Measurements from ENCODE around the gene SPEN.

SPEN gene

DNA sequence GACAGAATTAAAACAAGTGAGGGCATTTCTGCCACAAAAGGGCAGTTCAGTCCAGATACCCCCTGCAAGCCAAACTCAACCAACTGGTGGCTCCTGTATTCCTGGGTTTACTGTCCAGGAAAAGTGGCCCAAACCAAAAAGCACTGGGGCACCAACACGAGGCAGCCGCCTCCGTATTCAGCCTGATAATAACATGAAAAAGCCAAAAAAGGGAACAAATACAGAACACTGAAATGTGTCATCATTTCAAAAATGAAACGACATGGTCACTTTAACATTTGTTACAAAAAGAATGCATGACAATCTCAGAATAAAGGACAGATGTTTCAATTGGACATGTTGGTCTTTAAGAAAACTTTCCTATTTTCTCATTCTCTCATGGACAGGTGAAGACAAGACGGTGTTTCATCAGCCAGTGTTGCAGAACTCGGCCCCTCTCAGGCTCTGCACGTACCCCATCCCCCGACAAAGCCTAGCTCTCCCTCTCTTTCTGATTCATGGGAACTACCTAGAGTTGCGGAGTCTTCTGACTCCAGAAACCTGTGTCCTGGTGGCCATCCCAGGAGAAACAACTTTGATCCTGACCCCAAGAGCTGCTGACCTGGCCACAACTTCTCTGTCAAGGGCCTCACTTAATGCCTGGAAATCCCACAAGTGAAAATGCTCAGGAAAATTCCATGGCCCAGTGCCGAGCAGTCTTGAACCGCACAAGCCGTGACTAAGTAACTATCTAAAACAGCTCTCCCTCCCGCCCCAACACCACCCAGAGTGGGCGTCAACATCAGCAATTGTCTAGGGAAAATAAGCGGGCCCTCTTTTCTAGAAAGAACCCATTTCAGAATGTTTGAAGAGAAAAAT lies 101.3 kb downstream of the SPEN start:
- no peak for DNase-seq (ENCODE audit: low read depth)

DNA sequence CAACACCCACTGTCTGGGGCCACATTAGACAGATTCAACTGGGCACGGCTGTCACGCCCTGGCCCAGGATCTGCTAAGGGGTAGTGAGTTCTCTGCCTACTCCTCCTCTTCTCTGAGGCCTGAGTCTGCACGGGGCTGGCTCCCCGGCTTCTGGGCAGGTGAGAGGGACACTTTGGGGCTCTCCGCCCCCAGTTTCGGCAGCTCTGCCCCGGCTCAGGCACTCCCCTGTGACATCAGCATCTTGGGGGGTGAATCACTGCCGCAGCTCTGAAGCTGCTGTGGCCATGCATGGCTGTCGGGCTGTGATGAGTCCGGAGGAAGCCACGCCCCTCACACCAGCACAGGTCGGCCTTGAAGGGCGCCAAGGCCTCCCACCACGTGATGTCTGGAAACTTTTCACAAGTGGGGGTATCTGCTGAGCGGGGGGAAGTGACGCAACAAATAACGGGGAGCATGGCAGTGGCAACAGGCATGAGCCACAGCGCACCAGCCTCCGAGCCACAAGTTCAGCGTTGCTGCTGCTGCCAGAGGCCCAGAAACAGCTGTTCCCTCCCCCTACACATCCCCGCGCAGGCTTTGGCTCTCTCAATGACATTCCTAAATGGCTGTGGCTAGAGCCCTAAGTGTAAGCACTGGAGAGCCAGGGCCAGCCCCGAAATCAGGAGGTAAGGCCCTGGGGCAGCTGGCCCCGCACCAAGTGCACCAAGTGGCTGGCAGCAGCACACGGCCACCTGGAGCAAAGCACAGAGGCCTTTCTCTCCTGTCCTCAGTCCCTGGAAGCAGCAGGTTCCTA lies 102.1 kb downstream of the SPEN start:
- peak; percentile 83 for DNase-seq (ENCODE audit: low read depth)

DNA sequence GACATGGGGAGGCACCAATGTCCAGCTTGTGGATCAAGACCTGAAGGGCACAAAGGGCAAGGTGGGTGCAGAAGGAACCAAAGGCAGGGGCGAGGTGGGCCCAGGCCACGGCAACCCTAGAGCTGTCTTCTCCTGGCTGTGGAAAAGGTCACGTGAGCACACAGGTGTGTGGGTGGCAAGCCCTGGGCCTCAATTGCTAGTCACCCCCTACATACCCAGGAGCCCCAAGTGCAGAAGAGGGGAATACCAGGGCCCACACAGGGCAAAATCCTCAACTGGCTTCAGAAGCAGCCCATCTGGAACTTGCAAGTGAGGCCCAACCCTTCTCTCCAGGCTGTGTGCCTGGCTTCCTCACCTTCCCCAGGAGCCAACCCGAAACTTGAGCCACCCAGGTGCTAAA lies 102.8 kb downstream of the SPEN start:
- DNase-seq (ENCODE audit: low read depth): peak; percentile 53

DNA sequence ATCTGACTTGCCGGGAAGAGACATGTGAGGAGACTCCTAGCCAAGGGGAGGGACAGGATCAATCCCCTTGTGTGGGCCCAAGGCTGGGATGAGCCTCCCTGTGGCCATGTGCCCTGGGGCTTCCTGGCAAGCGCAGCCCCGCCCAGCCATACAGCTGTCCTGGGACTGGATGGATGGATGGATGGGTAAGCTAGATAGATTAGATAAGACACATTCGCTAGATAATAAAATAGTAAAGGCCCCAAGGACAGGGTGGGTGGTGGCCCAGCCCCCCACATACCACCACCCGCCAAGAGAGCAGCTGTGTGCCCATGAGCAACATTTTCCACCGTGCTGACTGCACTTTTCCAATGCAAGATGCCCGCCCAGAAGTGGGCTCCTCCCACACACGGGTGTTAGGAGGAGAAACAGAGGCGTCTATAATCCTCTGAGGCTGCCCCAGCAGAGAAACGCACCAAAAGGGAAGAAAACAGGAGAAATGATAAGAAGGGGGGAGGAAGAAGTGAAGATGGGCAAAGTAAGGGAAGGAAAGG lies 103.3 kb downstream of the SPEN start:
- peak; percentile 85 for DNase-seq (ENCODE audit: low read depth)

DNA sequence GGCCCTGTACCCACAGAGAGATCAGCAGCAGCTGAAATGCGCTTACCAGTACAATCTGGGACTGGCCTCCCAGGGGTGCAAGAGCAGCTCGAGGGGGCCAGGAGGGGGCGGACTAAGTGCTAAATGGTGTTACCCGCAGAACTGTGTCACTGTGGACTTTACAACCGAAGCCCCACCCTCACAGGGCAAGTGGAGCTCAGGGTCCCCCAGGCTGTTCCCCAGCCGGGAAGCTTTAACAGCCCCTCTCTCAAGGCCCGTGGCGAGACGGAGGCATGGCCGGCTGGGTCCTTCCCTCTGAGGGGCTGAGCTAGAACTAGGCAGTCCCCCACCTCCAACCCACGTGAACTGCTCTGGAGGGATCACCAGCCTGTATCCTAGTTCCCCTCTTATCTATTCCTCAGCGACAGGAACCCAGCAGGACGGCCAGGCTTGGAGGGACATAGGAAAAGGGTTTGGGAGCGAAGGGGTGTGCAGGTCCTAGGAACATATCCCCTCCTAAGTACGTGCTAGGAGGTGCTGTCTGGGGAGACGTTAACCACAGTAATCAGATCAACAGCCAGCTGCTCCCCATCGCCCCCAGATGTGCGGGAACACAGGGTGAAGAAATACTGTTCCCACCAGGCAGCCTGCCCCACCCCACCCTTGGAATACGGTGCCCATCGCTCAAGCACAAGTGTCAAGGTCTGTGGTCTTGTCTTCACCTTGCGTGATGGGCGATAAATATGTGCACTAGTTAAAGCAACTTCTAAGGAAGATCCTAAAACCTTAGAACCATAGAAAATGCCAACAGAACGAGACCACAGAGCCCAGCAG lies 104.0 kb downstream of the SPEN start:
- DNase-seq (ENCODE audit: low read depth): peak; percentile 43

DNA sequence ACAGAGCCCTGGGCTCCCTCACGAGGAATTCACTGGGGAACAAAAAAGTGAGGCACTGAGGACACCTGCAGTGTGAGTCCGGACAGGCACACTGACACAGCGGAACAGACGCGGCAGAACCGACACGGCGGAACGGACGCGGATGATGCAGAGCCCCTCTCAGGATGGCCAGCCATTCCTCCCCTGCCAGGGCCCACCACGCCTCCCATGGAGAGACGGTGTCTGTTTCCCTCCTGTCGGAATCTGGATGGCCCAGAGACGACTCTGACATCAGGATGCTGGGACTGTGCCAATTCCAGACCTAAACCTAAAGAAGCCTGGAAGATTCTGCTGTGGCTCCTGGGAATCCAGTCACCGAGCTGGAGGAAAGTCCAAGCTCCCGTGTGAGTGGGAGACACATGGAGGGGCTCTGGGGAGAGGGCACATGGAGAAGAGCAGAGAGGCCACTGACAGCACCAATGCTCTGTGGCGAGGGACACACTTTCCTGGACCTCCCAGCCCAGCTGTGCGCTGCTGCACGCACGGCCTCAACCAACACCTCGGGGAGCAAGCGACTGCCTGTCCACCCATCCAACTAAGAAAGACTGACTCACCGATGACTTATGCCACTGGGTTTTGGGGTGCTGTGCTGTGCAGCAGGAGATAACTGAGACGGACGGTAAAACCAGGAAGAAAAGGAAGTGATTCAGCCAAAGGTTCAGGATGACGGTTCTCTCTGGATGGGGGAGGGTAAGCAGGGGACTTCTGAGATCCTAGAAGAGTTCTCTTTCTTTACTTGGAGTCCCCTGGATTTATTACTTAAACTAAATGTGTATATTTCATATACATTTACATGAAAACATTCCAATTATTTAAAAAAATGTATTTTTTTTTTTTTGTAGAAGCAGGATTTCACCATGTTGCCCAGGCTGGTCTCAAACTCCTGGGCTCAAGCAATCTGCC lies 105.1 kb downstream of the SPEN start:
- peak; percentile 28 for DNase-seq (ENCODE audit: low read depth)

DNA sequence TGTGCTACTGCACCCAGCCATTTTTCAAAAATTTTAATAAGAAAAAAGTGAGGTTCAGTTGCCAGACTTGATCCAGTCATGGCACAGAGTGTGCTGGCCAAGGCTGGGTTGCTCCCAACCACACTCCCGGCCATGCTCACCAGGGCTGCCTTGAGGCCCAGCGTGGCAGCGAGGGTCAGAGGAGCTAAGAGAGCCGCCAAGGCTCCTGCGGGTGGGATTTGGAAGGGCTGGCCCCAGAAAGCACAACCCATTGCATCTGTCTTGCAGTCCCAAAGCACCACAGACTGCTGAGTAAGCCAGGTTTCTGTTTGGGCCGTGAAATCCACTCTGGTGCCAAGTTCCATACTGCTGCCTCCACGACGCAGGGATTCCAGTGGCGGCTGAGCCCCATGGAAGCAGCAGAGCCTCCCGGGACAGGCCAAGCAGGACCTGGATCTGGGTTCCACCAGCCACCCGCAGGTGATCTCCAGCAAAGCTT lies 105.8 kb downstream of the SPEN start:
- no peak for DNase-seq (ENCODE audit: low read depth)

DNA sequence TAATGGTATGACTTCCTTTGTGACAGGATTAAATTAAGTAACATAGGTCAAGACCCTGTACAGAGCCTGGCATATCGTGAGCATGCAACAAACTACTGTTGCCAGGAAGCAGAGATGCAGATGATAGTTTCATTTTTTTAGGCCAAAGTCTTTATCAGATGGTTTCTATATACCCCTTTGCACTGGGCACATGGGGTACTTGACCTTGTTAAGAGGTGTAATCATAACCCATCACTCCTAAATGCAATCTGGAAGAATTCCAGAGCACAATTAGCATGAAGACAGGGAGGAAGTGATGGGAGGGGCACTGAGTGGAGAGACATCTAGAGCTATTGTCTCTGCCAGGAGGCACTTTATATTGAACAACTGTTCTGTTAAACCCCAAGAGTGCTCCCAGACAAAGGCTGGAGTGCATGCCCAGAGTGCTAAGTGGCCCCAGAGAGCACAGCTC lies 106.3 kb downstream of the SPEN start:
- DNase-seq (ENCODE audit: low read depth): no peak

DNA sequence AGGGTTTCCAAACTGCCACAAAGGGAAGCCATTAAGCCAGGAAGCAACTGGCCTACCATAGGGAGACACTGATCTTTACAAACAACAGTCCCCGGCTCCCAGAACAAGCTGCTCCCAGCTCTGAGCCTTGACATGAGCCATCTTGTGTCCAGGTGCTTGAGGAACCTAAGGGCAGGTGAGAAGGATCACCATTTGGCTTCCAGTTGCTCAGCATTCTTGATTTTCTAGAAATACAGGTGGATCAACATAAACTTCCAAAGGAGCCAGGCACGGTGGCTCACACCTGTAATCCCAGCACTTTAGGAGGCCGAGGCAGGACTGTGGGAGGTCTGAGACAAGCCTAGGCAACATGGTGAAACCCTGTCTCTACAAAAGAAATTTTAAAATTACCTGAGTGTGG lies 106.8 kb downstream of the SPEN start:
- no peak for DNase-seq (ENCODE audit: low read depth)

DNA sequence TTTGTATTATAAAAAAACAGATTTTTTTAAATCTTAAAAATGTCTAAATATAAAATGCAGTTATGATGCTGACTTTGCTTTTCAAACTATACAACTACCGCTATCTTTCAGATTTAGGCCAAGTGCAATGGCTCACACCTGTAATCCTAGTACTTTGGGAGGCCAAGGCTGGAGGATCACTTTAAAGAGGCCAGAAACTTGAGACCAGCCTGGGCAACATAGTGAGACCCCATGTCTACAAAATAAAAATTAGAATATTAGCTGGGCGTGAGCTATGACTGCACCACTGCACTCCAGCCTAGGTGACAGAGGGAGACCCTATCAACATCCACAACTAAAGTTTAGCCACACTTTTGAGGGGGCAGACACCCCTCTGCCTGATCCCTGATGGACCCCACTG lies 108.0 kb downstream of the SPEN start:
- no peak for DNase-seq (ENCODE audit: low read depth)

DNA sequence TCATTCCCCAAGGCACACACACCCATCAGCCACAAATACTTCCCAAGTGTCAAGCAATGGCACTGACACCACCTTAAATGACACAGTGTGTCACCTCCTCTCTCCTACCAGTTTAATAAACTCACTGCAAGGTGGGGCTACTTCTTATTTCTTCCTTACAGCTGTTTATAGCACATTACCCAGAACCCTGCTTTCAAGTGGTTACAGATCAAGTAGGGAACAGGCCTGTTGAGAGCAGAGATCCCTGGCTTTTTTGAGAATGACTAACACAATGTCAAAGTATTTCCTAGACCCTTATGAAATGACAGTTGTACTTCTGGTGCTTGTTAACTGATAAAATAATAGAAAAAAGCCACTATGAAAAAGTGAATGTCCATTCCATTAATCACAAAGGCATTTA lies 108.6 kb downstream of the SPEN start:
- no peak for DNase-seq (ENCODE audit: low read depth)

DNA sequence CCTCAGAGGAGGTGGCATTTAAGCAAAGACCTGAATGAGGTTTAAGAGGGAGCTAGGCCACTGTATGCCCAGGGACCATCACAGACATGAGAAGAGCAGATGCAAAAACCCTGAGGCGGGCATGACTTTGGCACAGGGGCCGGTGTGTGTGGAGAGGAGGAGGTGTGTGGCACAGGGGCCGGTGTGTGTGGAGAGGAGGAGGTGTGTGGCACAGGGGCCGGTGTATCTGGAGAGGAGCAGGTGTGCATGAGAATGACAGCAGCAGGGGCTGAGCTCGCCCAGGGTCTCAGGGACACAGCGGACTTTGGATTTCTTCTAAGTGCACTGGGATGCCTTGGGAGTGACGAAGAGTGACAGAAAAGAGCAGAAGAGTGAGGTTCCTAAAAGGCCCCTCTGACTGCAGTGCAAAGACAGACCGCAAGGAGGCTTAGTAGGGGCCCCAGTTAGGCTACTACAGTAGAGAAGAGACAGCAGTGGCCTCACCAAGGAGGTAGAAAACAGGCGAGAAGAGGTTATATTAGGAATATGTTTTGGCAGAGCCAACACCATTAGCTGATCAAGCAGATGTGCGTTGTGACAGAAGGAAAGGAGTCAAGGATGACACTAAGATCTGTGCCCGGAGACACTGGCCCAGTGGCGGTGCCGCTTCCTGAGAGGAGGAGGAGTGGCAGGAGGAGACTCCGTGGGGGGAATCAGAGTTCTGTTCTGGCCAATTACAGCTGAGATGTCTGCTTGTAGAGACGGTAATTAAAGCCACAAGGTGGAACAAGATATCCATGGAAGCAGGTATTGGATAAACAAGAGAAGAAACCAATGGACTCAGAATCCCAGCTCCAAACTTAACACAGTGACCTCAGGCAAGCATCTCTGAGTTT lies 110.0 kb downstream of the SPEN start:
- DNase-seq (ENCODE audit: low read depth): no peak

DNA sequence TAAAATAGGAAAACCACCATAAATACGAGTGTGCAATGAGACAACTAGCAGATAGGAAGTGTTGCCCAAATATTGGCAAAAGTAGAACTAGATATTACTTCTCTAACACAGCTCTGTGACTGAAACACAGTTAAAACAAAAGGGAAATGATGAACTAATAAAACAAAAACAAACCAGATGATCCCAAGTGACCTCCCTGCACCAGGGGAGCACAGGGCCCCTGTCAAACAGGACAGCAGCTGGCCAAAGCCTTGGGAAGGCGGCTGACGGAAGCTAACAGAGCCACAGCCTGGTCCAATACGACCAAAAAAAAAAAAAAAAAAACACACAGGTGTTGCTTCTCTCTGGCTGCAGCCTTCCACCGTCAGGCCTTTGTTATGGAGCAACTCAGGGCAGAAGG lies 110.6 kb downstream of the SPEN start:
- no peak for DNase-seq (ENCODE audit: low read depth)

DNA sequence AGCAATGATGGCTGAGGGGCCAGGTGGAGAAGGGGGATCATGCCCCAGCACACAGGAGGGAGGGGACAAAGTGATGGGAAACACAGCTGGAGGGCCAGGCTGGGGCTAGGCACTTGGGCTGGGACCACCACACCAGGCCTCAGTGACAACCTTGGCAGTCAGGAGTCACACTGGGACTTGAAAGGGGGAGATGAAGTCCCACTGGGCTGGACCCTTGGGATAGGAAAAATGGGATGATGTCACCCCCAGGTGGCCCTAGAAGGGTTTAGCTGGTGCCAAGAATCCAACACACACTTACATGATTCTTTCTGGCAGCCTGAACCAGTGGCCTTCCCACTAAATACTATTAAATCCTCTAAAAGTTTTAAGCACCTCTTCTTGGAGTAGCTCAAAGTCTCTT lies 111.3 kb downstream of the SPEN start:
- DNase-seq (ENCODE audit: low read depth): no peak

DNA sequence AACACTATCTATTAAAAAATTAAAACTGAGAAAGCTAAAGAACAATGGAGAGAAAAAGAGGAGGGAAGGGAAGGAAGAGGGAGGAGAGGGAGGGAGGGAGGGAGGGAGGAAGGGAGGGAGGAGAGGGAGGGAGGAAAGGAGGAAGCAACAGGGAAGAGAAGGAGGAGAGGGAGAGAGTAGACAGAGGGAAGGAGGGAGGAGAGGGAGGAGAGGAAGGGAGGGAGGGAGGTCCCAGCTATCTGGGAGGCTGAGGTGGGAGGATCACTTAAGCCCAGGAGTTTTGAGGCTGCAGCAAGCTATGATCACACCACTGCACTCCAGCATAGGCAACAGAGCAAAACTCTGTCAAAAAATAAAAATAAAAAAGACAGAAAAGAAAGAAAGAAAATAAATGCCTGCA lies 111.9 kb downstream of the SPEN start:
- DNase-seq (ENCODE audit: low read depth): no peak

DNA sequence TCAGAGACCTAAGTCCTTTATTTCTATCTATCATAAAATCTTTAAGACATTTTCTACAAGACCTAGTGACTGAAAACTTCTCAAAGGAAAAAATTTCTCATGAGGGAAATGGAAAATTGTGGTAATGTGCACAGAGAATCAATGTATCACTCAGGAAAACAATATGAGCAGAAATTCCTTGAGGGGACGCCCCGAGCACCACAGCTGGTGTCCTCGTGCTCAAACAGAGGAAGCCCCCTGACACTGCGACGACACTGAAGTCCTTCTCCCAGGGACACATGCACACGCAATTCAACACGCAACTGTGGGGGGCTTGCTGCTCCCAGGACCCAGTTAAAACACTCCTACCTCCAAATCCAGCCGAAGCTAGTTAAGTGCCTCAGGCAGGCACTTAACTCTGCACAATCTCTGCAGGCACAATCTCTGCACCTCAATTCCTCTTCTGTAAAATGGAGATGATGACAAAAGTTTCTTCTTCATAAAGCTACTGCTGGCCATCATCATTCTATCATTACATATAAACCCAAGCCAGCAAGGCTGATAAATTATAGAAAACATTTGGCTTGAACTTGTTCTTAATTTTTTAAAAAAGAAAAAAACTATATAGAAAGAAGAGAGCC lies 112.4 kb downstream of the SPEN start:
- DNase-seq (ENCODE audit: low read depth): peak; percentile 39

DNA sequence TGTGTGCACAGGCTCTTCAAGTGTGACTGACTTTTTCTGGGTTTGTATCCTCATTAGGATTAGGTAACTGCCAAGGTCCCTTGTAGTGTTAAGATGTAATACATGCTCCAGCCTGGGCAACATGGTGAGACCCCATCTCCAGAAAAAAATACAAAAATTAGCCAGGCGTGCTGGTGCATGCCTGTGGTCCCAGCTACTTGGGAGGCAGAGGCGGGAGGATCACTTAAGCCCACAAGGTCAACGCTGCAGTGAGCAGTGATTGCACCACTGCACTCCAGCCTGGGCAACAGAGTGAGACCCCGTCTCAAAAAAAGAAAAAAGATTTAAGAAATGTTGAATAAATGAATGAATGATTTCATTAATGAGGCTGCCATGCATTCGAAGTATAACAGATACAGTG lies 113.3 kb downstream of the SPEN start:
- no peak for DNase-seq (ENCODE audit: low read depth)

DNA sequence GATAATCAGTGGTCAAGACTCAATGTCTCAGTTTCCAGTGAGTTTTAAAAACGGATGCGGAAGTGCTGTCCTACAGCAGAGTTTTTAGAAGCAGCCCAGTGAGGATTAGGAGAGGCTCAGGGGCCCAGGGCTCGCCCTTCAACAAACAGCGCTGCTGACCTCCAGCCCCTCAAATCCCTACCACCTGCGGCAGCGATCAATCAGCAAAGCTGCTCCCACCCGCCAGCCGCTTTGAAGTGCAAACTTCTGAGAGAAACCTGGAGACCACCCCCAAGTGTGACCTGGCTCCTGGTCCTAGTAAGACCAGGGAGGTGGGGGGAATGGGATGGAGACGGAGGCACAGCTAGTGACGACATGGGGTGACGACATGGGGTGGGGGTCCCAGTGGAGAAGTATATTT lies 114.0 kb downstream of the SPEN start:
- no peak for DNase-seq (ENCODE audit: low read depth)

DNA sequence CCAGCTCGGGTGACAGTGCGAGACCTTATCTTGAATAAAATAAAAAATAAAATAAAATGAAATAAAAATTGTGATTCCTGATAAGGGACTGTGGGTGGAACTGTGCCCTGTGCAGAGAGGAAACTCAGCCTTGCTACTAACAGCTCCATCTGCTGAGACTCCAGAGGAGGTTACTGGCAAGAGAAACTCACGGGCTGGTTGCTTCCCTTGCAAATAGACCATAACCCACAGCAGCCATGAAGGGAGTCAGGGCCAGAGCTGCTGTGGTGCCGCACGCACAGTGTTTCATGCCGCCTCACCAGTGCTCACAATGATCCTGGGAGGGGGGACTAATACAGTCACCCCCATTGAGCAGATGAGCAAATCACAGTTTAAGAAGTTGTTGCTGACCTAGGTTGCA lies 114.7 kb downstream of the SPEN start:
- DNase-seq (ENCODE audit: low read depth): no peak

Measured in activated T-cell treated with anti-CD3 and anti-CD28 coated beads for 24 hours (primary cell).